GM12878 (cell line): Measurements from ENCODE around the gene HEPACAM. TPM values are rescaled to one million over a fixed set of nuclear protein-coding genes. Genes with fewer than 3 reads are reported as not detected.

Source experiments
- ATAC-seq: fragments of 200-7000 bp; cut with Tn5 transposase; 3 replicates; pipeline ENCODE4 v1.9.1; 2020; ENCODE audit warnings: mild to moderate bottlenecking, moderate library complexity
- BruUV-seq: library from RNA; stranded (reverse); fragments of 400-500 nt; replicated peaks from 2 replicates; lab custom pipeline; 2021; lab: Mats Ljungman, UMichigan
- CTCF ChIA-PET: fragments of 300-600 bp; sonication (Branson Sonifier 250); formaldehyde crosslinking; extraction: SDS; loops from one replicate; lab custom pipeline; 2021; ENCODE audit warnings: inconsistent platforms; lab: Yijun Ruan, JAX
- POLR2A ChIA-PET: fragments of 350-600 bp; formaldehyde crosslinking; extraction: SDS; loops from one replicate; lab custom pipeline; 2021; ENCODE audit warnings: inconsistent platforms; lab: Charles Lee
- RAD21 ChIA-PET: fragments of 300-600 bp; sonication (Branson Sonifier 250); formaldehyde crosslinking; loops from one replicate; lab custom pipeline; 2023; ENCODE audit warnings: antibody characterized with exemption; ENCODE audit not compliant: unreplicated experiment; lab: Charles Lee
- SMC1A ChIA-PET: fragments of 300-600 bp; sonication (Branson Sonifier 250); formaldehyde crosslinking; loops from one replicate; lab custom pipeline; 2023; ENCODE audit not compliant: unreplicated experiment, uncharacterized antibody; lab: Charles Lee
- DNase-seq: peaks from one replicate; pipeline ENCODE4 v3.0.0-alpha.2; 2011; ENCODE audit warnings: low read depth, low spot score
- FAIRE-seq: peaks from 3 replicates; lab custom pipeline; 2011; peaks lifted over from hg19 to GRCh38; lab: Jason Lieb, UNC
- H2AFZ ChIP-seq: 2 replicates; pipeline ENCODE4 v1.6.0; 2011; ENCODE audit warnings: low read depth, low read length, control low read depth; ENCODE audit not compliant: control insufficient read depth
- H3K27ac ChIP-seq: 2 replicates; pipeline ENCODE4 v1.5.1; 2011; ENCODE audit warnings: control low read depth; ENCODE audit not compliant: control insufficient read depth, insufficient read depth
- H3K27me3 ChIP-seq, 2 experiments: replicated peaks in 1 of 2; 2 replicates each; pipeline versions ENCODE4 v1.6.0 to v1.6.1; 2011; ENCODE audit warnings: low read length in 1 of 2; ENCODE audit not compliant: control insufficient read depth in 2 of 2, insufficient read depth in 2 of 2
- H3K36me3 ChIP-seq, 2 experiments: 2 replicates each; pipeline ENCODE4 v1.5.1; 2011; ENCODE audit warnings: low read length in 1 of 2; ENCODE audit not compliant: control insufficient read depth in 2 of 2, insufficient read depth in 2 of 2
- H3K4me1 ChIP-seq: 2 replicates; pipeline ENCODE4 v1.6.1; 2011; ENCODE audit warnings: mild to moderate bottlenecking, low read length, moderate library complexity, mixed read lengths; ENCODE audit not compliant: control insufficient read depth, insufficient read depth
- H3K4me2 ChIP-seq: 2 replicates; pipeline ENCODE4 v1.6.0; 2011; ENCODE audit warnings: control low read depth; ENCODE audit not compliant: control insufficient read depth, insufficient read depth
- H3K4me3 ChIP-seq: fragments of 200-600 bp; sonication (generic); 2 replicates; pipeline ENCODE4 v1.5.1; 2016
- H3K79me2 ChIP-seq: 2 replicates; pipeline ENCODE4 v1.6.0; 2011; ENCODE audit warnings: low read length; ENCODE audit not compliant: control insufficient read depth, insufficient read depth
- H3K9ac ChIP-seq: 2 replicates; pipeline ENCODE4 v1.8.0; 2011; ENCODE audit warnings: low read length, control low read depth, mixed read lengths; ENCODE audit not compliant: control insufficient read depth, insufficient read depth
- H3K9me3 ChIP-seq: replicated peaks from 3 replicates; pipeline ENCODE4 v1.5.1; 2011; ENCODE audit warnings: mild to moderate bottlenecking, low read length; ENCODE audit not compliant: control insufficient read depth, insufficient read depth
- H4K20me1 ChIP-seq: 2 replicates; pipeline ENCODE4 v1.6.0; 2011; ENCODE audit not compliant: control insufficient read depth, insufficient read depth
- BACH1 ChIP-seq: fragments of 450-650 bp; IDR thresholded peaks from 2 replicates; pipeline ENCODE4 v1.6.1; 2017; ENCODE audit warnings: mild to moderate bottlenecking, borderline replicate concordance
- CHD2 ChIP-seq: IDR thresholded peaks from 2 replicates; pipeline ENCODE4 v1.6.1; 2011; ENCODE audit warnings: low read depth, low read length, improper control_type of control experiment, borderline replicate concordance
- KLF5 ChIP-seq: fragments of 450-650 bp; IDR thresholded peaks from 2 replicates; pipeline ENCODE4 v1.6.1; 2014; ENCODE audit warnings: mild to moderate bottlenecking; ENCODE audit not compliant: partially characterized antibody
- LARP7 ChIP-seq: fragments of 450-650 bp; IDR thresholded peaks from 2 replicates; pipeline ENCODE4 v1.6.1; 2017; ENCODE audit warnings: mild to moderate bottlenecking
- MYB ChIP-seq: fragments of 150-350 bp; IDR thresholded peaks from 2 replicates; pipeline ENCODE4 v1.6.1; 2014; ENCODE audit warnings: mild to moderate bottlenecking, low read depth, low read length, borderline replicate concordance
- NFIC ChIP-seq: IDR thresholded peaks from 2 replicates; pipeline ENCODE4 v1.6.1; 2012; ENCODE audit warnings: low read depth, mild to moderate bottlenecking, inconsistent platforms, low read length, moderate library complexity
- NFYB ChIP-seq: IDR thresholded peaks from 2 replicates; pipeline ENCODE4 v1.6.1; 2011; ENCODE audit warnings: low read depth, mild to moderate bottlenecking, low read length, improper control_type of control experiment, moderate library complexity; ENCODE audit not compliant: insufficient read depth
- POU2F2 ChIP-seq: IDR thresholded peaks from 3 replicates; pipeline ENCODE4 v1.6.1; 2011; ENCODE audit warnings: low read depth, mild to moderate bottlenecking, low read length, borderline replicate concordance
- RB1 ChIP-seq: fragments of 450-650 bp; formaldehyde crosslinking; IDR thresholded peaks from 2 replicates; pipeline ENCODE4 v1.6.1; 2017; ENCODE audit warnings: mild to moderate bottlenecking, borderline replicate concordance
- SIN3A ChIP-seq: IDR thresholded peaks from 2 replicates; pipeline ENCODE4 v1.6.1; 2012; ENCODE audit warnings: low read depth, low read length, improper control_type of control experiment
- SMAD5 ChIP-seq: IDR thresholded peaks from 2 replicates; pipeline ENCODE4 v1.6.1; 2016; ENCODE audit warnings: antibody characterized with exemption, low read depth
- TCF12 ChIP-seq: IDR thresholded peaks from 2 replicates; pipeline ENCODE4 v1.6.1; 2011; ENCODE audit warnings: low read depth, mild to moderate bottlenecking, low read length
- ZNF384 ChIP-seq: IDR thresholded peaks from 2 replicates; pipeline ENCODE4 v1.6.1; 2012; ENCODE audit warnings: low read depth, mild to moderate bottlenecking, low read length, improper control_type of control experiment, borderline replicate concordance
- ZNF687 ChIP-seq: fragments of 450-650 bp; IDR thresholded peaks from 2 replicates; pipeline ENCODE4 v1.6.1; 2017; ENCODE audit warnings: mild to moderate bottlenecking, moderate library complexity
- WGBS: methylation state at CpG from one replicate; pipeline ENCODE4 v1.1.6; 2016; ENCODE audit warnings: low lambda C conversion rate; ENCODE audit not compliant: insufficient replicate concordance, insufficient coverage; ENCODE audit errors: missing lambda C conversion rate; 5-methylcytosine and 5-hydroxymethylcytosine counted together
- in situ Hi-C: fragments of 300-500 bp; cut with MboI; formaldehyde crosslinking; loops from 9 replicates; pipeline ENCODE4 v1.14.3; 2018; ENCODE audit warnings: mixed read lengths
- intact Hi-C: fragments of 100-400 bp; cut with micrococcal nuclease; formaldehyde crosslinking; loops from one replicate; pipeline ENCODE4 v1.14.2; 2022; ENCODE audit not compliant: unreplicated experiment
- polyA plus RNA-seq, 11 experiments: library from polyadenylated mRNA; depleted of rRNA in 4 of 11; unstranded in 6 of 11; stranded (reverse) in 5 of 11; fragments of >200 nt; fragmentation: Nextera tagmentation in 4 of 11; fragmentation: Illumina TruSeq in 1 of 11; extraction: Ambion mirVana in 4 of 11; extraction: Trizol in 1 of 11; gene quantifications; 1 replicate in 1 of 11; 2 replicates in 10 of 11; pipeline versions ENCODE4 v1.2.1 to v1.2.3, GENCODE V29; 2011 to 2016; ENCODE audit warnings: inconsistent platforms in 2 of 11, missing spikeins in 2 of 11, low read depth in 1 of 11
- total RNA-seq, 4 experiments: library from RNA; depleted of rRNA in 3 of 4; stranded (reverse); fragments of >200 nt in 3 of 4; fragmentation: Illumina TruSeq in 1 of 4; extraction: Trizol in 1 of 4; gene quantifications; 2 replicates each; pipeline versions ENCODE4 v1.2.1 to v1.2.3, GENCODE V29; 2013 to 2021

Gene HEPACAM
- total and polyA plus RNA-seq, 10 of the 15 experiments (the other 5 are each of a cell fraction or from before 2014, with no cell fraction given) = 0.03 TPM; not detected in 9

GRCh38 chr11:124872741-124873140 is 63.1 kb downstream of the HEPACAM start:
- H3K27me3 ChIP-seq = peaks cover 9 to 11% of the 10 kb centered on the region in 2 experiments
- ATAC-seq (no peak), FAIRE-seq (no peak), DNase-seq (no peak)
- no peaks in the 10 kb centered on the region for H4K20me1 ChIP-seq
- intact Hi-C loops = no loop called here
- RAD21 ChIA-PET = no interaction called here
- H3K36me3 ChIP-seq = no peaks in the 10 kb centered on the region
- CTCF ChIA-PET = no interaction called here
- H3K9me3 ChIP-seq = no peaks in the 10 kb centered on the region
- BruUV-seq = no TSS peak
- no peaks in the 10 kb centered on the region for H3K4me1 ChIP-seq
- SMC1A ChIA-PET = no interaction called here
- H3K4me3 ChIP-seq = no peak overlapping the region
- POLR2A ChIA-PET = no interaction called here
- in situ Hi-C loops = no loop called here
- no peak overlapping the region for H3K27ac ChIP-seq
- no peak overlapping the region for H2AFZ ChIP-seq
- no peaks in the 10 kb centered on the region for H3K79me2 ChIP-seq
- no peak overlapping the region for H3K9ac ChIP-seq
- TF ChIP-seq NFYB (peak; percentile 58), TCF12 (no peak)
- TF ChIP-seq, all 136 proteins: peak for 1
- WGBS = 20% methylated on average over 9 of the region's 9 CpGs
- H3K4me2 ChIP-seq = no peak overlapping the region

DNA sequence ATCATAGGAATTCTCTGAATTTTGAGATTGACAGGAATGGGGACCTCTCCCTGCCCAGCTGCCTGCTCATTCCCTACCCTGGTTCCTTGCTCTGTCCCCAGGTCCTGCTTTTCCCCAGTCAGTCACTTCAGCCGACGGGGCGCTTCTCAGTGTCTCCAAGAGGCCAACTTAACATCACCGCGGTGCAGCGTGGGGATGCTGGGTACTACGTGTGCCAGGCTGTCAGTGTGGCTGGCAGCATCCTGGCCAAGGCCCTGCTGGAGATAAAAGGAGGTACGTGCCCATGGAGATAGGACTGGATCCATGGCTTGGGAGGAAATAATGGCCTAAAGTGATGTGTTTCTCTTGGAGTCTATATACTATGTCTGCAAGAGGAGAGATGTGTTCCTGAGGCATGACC is 63.6 kb downstream of the HEPACAM start:
- ChIA-PET SMC1A (no interaction called here), POLR2A (no interaction called here), CTCF (interaction anchor here (1.2 kb wide), 1 partner anchor 10 kb away, joined by 3 read pairs; no protein-coding TSS in a partner anchor), RAD21 (no interaction called here)
- Histone ChIP-seq H3K9me3 (no peaks in the 10 kb centered on the region), H3K27ac (no peak overlapping the region), H4K20me1 (no peaks in the 10 kb centered on the region), H3K4me1 (no peaks in the 10 kb centered on the region), H3K27me3 (peaks cover 10 to 11% of the 10 kb centered on the region in 2 experiments), H3K36me3 (no peaks in the 10 kb centered on the region), H3K4me3 (no peak overlapping the region), H2AFZ (no peak overlapping the region), H3K79me2 (no peaks in the 10 kb centered on the region), H3K4me2 (no peak overlapping the region), H3K9ac (no peak overlapping the region)
- intact Hi-C loops = no loop called here
- WGBS = 33% methylated on average over 8 of the region's 8 CpGs
- no peak for ATAC-seq
- FAIRE-seq = no peak
- DNase-seq = no peak
- TF ChIP-seq BACH1 (no peak), ZNF687 (no peak), RB1 (no peak), SIN3A (no peak), MYB (no peak), POU2F2 (no peak), NFIC (no peak), CHD2 (no peak), ZNF384 (no peak), LARP7 (no peak), SMAD5 (no peak), KLF5 (no peak)
- no TSS peak for BruUV-seq
- in situ Hi-C loops = no loop called here
